GM19099 (cell line): Measurements from ENCODE around the gene NUDT3.

Source experiments
- POLR2A ChIP-seq: IDR thresholded peaks from 3 replicates; pipeline ENCODE4 v1.6.1; 2011; ENCODE audit warnings: low read depth; ENCODE audit not compliant: insufficient read length; ENCODE audit errors: extremely low read depth

The NUDT3 gene

GRCh38 chr6:34359418-34360158 is 32.9 kb downstream of the NUDT3 start:
- no peak for TF ChIP-seq POLR2A

GRCh38 chr6:34358389-34358905 is 34.0 kb downstream of the NUDT3 start:
- TF ChIP-seq POLR2A = no peak

- TF ChIP-seq POLR2A = no peak
Measured at GRCh38 chr6:34357937-34358336, 34.5 kb downstream of the NUDT3 start.

- no peak for TF ChIP-seq POLR2A
Measured at GRCh38 chr6:34355889-34356288, 36.6 kb downstream of the NUDT3 start.

GRCh38 chr6:34352305-34352937 is 40.0 kb downstream of the NUDT3 start:
- TF ChIP-seq POLR2A = no peak

GRCh38 chr6:34350934-34351217 is 41.6 kb downstream of the NUDT3 start:
- TF ChIP-seq POLR2A = no peak

GRCh38 chr6:34350137-34350933 is 42.1 kb downstream of the NUDT3 start:
- no peak for TF ChIP-seq POLR2A

GRCh38 chr6:34349211-34349610 is 43.3 kb downstream of the NUDT3 start:
- no peak for TF ChIP-seq POLR2A

- TF ChIP-seq POLR2A = no peak
Measured at GRCh38 chr6:34347303-34347702, 45.2 kb downstream of the NUDT3 start.

- no peak for TF ChIP-seq POLR2A
Measured at GRCh38 chr6:34346175-34347119, 46.0 kb downstream of the NUDT3 start.

- TF ChIP-seq POLR2A = no peak
Measured at GRCh38 chr6:34343806-34344205, 48.7 kb downstream of the NUDT3 start.

DNA sequence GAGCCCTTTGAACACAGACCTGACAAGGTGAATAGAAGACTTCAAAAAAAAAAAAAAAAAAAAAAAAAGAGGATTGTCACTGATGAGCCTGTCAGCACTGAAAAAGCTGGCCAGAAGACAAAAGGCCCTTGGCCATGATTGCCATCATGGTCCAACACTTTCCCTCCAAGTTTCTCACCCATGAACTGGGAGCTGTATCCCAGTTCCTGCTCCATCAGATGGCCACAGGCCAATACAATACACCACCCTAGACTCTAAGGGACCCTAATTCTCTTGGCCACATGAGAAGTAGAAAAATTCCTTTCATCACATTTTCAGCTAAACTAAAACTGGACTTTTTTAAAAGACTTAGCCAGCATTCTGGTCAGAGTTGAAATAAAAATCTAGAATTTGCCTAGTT is 50.2 kb downstream of the NUDT3 start:
- no peak for TF ChIP-seq POLR2A

DNA sequence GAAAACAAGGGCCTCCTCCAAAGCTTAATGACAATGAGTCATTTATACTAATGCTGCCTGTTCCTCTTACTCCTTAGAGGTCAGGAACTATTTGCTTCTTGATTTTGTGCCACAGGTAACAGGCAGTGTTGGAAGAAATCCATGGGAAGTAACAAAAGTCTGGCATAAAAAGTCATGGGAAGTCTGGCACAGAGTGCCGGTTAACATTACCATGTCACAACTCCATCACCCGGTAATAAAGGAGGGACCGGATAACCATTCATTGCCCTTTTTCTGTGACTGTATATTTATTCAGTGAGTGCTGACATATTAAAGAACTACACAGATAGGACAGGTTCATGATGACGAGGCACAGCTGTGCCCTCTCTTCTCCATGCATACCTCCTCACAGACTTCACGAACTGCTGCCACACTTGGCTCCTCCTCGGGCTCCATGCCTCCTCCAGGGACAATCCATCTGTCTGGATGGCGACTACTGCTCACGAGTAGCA is 50.9 kb downstream of the NUDT3 start:
- no peak for TF ChIP-seq POLR2A

GRCh38 chr6:34340906-34341480 is 51.5 kb downstream of the NUDT3 start:
- no peak for TF ChIP-seq POLR2A

DNA sequence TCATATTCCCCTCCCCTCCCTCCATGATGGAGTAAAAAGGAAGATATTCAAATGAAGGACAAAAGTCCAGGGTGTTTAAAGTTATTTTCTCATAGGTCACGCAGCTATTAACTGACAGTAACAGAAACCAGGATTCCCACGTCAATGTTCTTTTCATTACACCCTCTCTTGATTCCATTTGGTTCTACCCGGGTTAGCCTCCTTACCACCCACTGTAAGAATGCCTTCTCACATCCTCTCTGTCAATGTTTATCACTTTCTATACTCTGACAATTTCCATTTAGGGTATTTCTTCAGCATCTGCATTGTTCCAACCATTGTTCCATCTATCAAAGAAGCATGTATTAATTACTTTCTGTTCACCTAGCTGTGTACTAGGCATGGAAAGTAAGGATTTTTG is 52.1 kb downstream of the NUDT3 start:
- no peak for TF ChIP-seq POLR2A

DNA sequence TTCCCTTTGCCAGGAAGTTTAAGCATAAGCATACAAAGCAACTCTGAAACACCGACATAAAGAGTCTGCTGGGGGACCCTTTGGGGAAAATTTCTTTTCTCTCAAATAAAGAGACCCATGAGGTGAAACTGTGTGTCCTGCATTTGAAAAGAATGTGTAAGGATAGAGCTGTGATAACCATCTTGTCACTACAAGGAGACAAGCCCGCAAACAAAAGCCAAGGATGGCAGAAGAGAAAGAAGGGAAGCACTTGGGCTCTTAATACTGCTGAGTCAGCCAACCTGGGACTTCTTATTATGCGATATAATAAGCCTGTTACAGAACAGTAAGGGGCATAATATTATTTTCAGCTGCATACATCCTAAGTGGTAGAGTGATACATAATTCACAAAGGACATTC is 52.5 kb downstream of the NUDT3 start:
- TF ChIP-seq POLR2A = no peak
